H1 (cell line): ENCODE data around the gene SPAG16. TPM values are rescaled to one million over a fixed set of nuclear protein-coding genes. Genes with fewer than 3 reads are reported as not detected.

Experiments used
- EP300 ChIP-seq, 2 experiments: IDR thresholded peaks; 1 replicate in 1 of 2; 2 replicates in 1 of 2; pipeline ENCODE4 v1.6.1; 2011 to 2012; ENCODE audit warnings: low read depth in 2 of 2, low read length in 2 of 2, mild to moderate bottlenecking in 2 of 2, borderline replicate concordance in 1 of 2, inconsistent platforms in 1 of 2, moderate library complexity in 1 of 2
- EZH2 ChIP-seq: fragments of 200-600 bp; sonication (generic); IDR thresholded peaks from 2 replicates; pipeline ENCODE4 v1.7.1; 2012; ENCODE audit warnings: low read depth, mild to moderate bottlenecking, moderate library complexity, low read length, inconsistent platforms; ENCODE audit not compliant: severe bottlenecking
- JUND ChIP-seq: IDR thresholded peaks from 2 replicates; pipeline ENCODE4 v1.6.1; 2011; ENCODE audit warnings: mild to moderate bottlenecking, improper control_type of control experiment, low read length
- polyA plus RNA-seq, 7 experiments: library from polyadenylated mRNA; depleted of rRNA in 3 of 7; stranded (reverse) in 5 of 7; unstranded in 2 of 7; fragments of >200 nt in 5 of 7; fragments of 200-250 nt in 2 of 7; gene quantifications; 1 replicate in 5 of 7; 2 replicates in 1 of 7; 4 replicates in 1 of 7; pipeline versions ENCODE4 v1.2.1 to v1.2.3, GENCODE V29; 2011 to 2013; ENCODE audit warnings: missing spikeins in 2 of 7, mixed read lengths in 2 of 7
- total RNA-seq: library from RNA; stranded (reverse); fragmentation: NEBNext Ultra II Directional; extraction: Animal tissue kit (Norgen Biotek cat#: 25700); gene quantifications from 2 replicates; pipeline ENCODE4 v1.2.1, GENCODE V29; 2021

SPAG16 gene
- total and polyA plus RNA-seq, 2 of the 8 experiments (the other 6 are each of a cell fraction or from before 2014, with no cell fraction given): 6.0 to 14.9 TPM

GRCh38 chr2:213868526-213868925 lies 584.3 kb downstream of the SPAG16 start (continued):
- TF ChIP-seq JUND (no peak), EP300 (IDR thresholded peaks at IDR 0.05; ENCODE audit: borderline replicate concordance in 1 of 2, low read depth in 2 of 2, low read length in 2 of 2) (no peak), EZH2 (no peak)
- TF ChIP-seq, all 59 proteins: peak for 0
